Lower leg skin (tissue), 3 donors: ENCODE results near the gene CUEDC2.

Experiments used
- POLR2A ChIP-seq, 2 donors: fragments of 450-650 bp; IDR thresholded peaks; one replicate each; pipeline ENCODE4 v1.6.1; 2016 to 2017; ENCODE audit warnings: antibody characterized with exemption in 2 of 2, mild to moderate bottlenecking in 1 of 2, moderate library complexity in 1 of 2
- TF ChIP-seq, protein P1 (sequence below), 3 donors: fragments of 450-650 bp; IDR thresholded peaks; one replicate each; pipeline ENCODE4 v1.5.1; 2016; ENCODE audit warnings: antibody characterized with exemption in 3 of 3, mild to moderate bottlenecking in 3 of 3, moderate library complexity in 2 of 3

DNA sequence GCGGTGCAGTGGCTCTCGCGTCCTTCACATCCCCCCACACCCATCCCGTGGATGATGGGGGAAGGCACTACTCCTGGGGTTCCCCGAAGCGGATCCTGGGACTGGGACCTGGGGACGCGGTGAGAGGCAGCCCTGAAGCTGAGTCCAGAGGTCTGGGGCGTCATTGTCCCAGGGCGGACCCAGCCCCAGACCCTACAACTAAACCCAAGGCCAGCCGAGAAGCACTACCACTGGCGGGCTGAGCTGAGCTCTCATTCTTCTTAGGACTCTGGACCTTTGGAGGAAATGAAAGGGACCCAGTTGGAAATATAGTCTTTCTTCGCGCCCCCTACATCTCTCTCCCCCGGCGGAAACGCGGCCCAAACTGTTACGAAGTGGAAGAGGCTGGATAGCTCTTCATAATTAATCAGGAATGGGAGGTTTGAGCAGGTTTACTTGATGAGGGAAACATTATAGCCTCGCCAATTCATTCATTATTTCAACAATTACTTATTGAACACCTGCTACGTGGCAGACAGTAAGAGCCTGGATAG lies 12.1 kb downstream of the CUEDC2 start:
- TF ChIP-seq, protein P1, sequence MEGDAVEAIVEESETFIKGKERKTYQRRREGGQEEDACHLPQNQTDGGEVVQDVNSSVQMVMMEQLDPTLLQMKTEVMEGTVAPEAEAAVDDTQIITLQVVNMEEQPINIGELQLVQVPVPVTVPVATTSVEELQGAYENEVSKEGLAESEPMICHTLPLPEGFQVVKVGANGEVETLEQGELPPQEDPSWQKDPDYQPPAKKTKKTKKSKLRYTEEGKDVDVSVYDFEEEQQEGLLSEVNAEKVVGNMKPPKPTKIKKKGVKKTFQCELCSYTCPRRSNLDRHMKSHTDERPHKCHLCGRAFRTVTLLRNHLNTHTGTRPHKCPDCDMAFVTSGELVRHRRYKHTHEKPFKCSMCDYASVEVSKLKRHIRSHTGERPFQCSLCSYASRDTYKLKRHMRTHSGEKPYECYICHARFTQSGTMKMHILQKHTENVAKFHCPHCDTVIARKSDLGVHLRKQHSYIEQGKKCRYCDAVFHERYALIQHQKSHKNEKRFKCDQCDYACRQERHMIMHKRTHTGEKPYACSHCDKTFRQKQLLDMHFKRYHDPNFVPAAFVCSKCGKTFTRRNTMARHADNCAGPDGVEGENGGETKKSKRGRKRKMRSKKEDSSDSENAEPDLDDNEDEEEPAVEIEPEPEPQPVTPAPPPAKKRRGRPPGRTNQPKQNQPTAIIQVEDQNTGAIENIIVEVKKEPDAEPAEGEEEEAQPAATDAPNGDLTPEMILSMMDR (IDR thresholded peaks at IDR 0.05): no peak
- TF ChIP-seq POLR2A (IDR thresholded peaks at IDR 0.05): no peak
